Activated CD8-positive, alpha-beta T cell treated with anti-CD3 and anti-CD28 coated beads for 36 hours (primary cell): Measurements from ENCODE around the gene FLOT1. TPM values are rescaled to one million over a fixed set of nuclear protein-coding genes. Genes with fewer than 3 reads are reported as not detected.
"Not testable (repeated sequence)": the region's sequence is repeated elsewhere in the genome, so short reads cannot be mapped to it uniquely, and the experiment has no call there.

ENCODE experiments used
- ATAC-seq: fragments of 200-7000 bp; cut with Tn5 transposase; one replicate; pipeline ENCODE4 v1.10.0; 2021; ENCODE audit warnings: mild to moderate bottlenecking, moderate library complexity
- CTCF ChIA-PET: fragments of 350-600 bp; sonication (Branson Sonifier 250); formaldehyde crosslinking; loops from one replicate; lab custom pipeline; 2021; ENCODE audit warnings: antibody characterized with exemption; lab: Charles Lee
- POLR2A ChIA-PET: fragments of 350-600 bp; sonication (Branson Sonifier 250); formaldehyde crosslinking; loops from one replicate; lab custom pipeline; 2021; ENCODE audit warnings: antibody characterized with exemption; lab: Charles Lee
- DNase-seq: peaks from one replicate; pipeline ENCODE4 v3.0.0-alpha.2; 2020
- H3K27ac Mint-ChIP-seq: one replicate; pipeline ENCODE4 v1.8.0; 2021; ENCODE audit warnings: mild to moderate bottlenecking, mixed read lengths
- H3K27me3 Mint-ChIP-seq: one replicate; pipeline ENCODE4 v1.8.0; 2021; ENCODE audit warnings: mixed read lengths
- H3K36me3 Mint-ChIP-seq: one replicate; pipeline ENCODE4 v1.8.0; 2021; ENCODE audit warnings: low read depth, mixed read lengths
- H3K4me1 Mint-ChIP-seq: one replicate; pipeline ENCODE4 v1.8.0; 2021; ENCODE audit warnings: low read depth, mixed read lengths
- H3K4me3 Mint-ChIP-seq: one replicate; pipeline ENCODE4 v1.8.0; 2021; ENCODE audit warnings: mild to moderate bottlenecking, moderate library complexity, mixed read lengths
- H3K9me3 Mint-ChIP-seq: one replicate; pipeline ENCODE4 v1.8.0; 2021; ENCODE audit warnings: mixed read lengths
- intact Hi-C: fragments of 100-400 bp; cut with micrococcal nuclease; formaldehyde crosslinking; loops from one replicate; pipeline ENCODE4 v1.10.0; 2022
- total RNA-seq, 2 experiments: library from RNA; stranded (reverse); gene quantifications; one replicate each; pipeline ENCODE4 v1.2.3, GENCODE V29; 2021
- TF ChIP-seq, protein P1 (sequence below): fragments of 200-600 bp; IDR thresholded peaks from one replicate; pipeline ENCODE4 v1.8.0; 2022; ENCODE audit warnings: antibody characterized with exemption, mild to moderate bottlenecking

Gene FLOT1
- total RNA-seq, 2 experiments from 2014 or later: 135 TPM

- intact Hi-C loops, H3K27me3 Mint-ChIP-seq, H3K9me3 Mint-ChIP-seq, DNase-seq, ATAC-seq: not testable (repeated sequence)
- H3K36me3 Mint-ChIP-seq: peaks cover 68% of the 10 kb centered on the region
- H3K27ac Mint-ChIP-seq: peak overlapping the region; percentile 100
- H3K4me3 Mint-ChIP-seq: peak overlapping the region; percentile 80
- CTCF ChIA-PET: interaction anchor here (0.6 to 25.8 kb wide), 22 partner anchors 7 to 356 kb away, joined by 3 to 704 read pairs (median 4); partner anchors contain the start of genes DHX16, MRPS18B, NRM and PPP1R10
- H3K4me1 Mint-ChIP-seq: peaks cover 44% of the 10 kb centered on the region
- POLR2A ChIA-PET: interaction anchor here (0.6 to 22.1 kb wide), 15 partner anchors 10 to 161 kb away, joined by 3 to 500 read pairs (median 6); partner anchors contain the start of genes DDR1, DHX16, FLOT1 and IER3
Observed at GRCh38 chr6:30723159-30723842, 19.2 kb downstream of the FLOT1 start.

DNA sequence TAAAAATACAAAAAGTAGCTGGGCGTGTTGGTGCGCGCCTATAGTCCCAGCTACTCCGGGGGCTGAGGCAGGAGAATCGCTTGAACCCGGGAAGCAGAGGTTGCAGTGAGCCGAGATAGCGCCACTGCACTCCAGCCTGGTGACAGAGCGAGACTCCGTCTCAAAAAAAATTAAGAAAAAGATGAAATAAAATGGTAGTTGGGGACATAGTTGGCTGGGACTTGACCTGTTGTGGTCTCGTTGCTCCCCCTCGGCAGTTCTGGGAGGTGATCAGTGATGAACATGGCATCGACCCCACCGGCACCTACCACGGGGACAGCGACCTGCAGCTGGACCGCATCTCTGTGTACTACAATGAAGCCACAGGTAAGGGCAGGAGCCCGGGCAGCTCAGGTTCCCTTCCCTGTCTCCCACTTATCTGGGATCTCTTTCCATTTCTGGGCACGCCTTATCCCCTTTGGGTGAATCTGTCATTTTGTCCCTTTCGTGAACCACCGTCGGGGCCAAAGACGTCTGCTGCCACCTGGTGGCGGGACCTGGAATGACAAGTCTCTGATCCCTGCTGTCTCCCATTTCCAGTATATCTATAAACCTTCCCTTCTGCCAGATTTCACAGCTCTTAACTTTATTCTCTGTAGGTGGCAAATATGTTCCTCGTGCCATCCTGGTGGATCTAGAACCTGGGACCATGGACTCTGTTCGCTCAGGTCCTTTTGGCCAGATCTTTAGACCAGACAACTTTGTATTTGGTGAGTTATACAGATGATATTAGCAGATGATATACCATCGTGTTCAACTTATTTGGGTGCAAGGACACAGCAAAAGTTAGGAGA lies 20.0 kb downstream of the FLOT1 start:
- CTCF ChIA-PET: interaction anchor here (0.6 to 25.8 kb wide), 30 partner anchors 8 to 365 kb away, joined by 3 to 704 read pairs (median 4); partner anchors contain the start of genes DHX16, MRPS18B, NRM and PPP1R10
- peak; percentile 90 for DNase-seq

DNA sequence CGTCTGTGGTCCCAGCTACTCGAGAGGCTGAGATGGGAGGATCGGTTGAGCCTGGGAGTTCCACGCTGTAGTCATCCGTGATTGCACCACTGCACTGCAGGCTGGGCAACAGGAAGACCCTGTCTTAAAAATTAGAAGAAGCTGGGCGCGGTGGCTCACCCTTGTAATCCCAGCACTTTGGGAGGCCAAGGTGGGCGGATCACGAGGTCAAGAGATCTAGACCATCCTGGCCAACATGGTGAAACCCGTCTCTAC lies 20.5 kb downstream of the FLOT1 start:
- ATAC-seq, H3K27me3 Mint-ChIP-seq, H3K9me3 Mint-ChIP-seq, intact Hi-C loops, DNase-seq: not testable (repeated sequence)
- Mint-ChIP-seq H3K27ac (peak overlapping the region; percentile 100), H3K36me3 (peaks cover 65% of the 10 kb centered on the region), H3K4me1 (peaks cover 44% of the 10 kb centered on the region), H3K4me3 (peak overlapping the region; percentile 80)
- ChIA-PET CTCF (interaction anchor here (0.7 to 25.8 kb wide), 24 partner anchors 8 to 365 kb away, joined by 3 to 704 read pairs (median 4); partner anchors contain the start of genes DHX16, MRPS18B, NRM and PPP1R10), POLR2A (interaction anchor here (0.8 to 22.1 kb wide), 21 partner anchors 10 to 357 kb away, joined by 3 to 500 read pairs (median 4); partner anchors contain the start of genes DDR1, DHX16, FLOT1 and IER3)

More for the DNA sequence above, 20.0 kb downstream of the FLOT1 start:
- Mint-ChIP-seq H3K27ac (peak overlapping the region; percentile 100), H3K36me3 (peaks cover 64% of the 10 kb centered on the region), H3K4me1 (peaks cover 43% of the 10 kb centered on the region), H3K9me3 (no peaks in the 10 kb centered on the region), H3K27me3 (no peaks in the 10 kb centered on the region), H3K4me3 (peak overlapping the region; percentile 80)
- TF ChIP-seq, protein P1, sequence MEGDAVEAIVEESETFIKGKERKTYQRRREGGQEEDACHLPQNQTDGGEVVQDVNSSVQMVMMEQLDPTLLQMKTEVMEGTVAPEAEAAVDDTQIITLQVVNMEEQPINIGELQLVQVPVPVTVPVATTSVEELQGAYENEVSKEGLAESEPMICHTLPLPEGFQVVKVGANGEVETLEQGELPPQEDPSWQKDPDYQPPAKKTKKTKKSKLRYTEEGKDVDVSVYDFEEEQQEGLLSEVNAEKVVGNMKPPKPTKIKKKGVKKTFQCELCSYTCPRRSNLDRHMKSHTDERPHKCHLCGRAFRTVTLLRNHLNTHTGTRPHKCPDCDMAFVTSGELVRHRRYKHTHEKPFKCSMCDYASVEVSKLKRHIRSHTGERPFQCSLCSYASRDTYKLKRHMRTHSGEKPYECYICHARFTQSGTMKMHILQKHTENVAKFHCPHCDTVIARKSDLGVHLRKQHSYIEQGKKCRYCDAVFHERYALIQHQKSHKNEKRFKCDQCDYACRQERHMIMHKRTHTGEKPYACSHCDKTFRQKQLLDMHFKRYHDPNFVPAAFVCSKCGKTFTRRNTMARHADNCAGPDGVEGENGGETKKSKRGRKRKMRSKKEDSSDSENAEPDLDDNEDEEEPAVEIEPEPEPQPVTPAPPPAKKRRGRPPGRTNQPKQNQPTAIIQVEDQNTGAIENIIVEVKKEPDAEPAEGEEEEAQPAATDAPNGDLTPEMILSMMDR: peak; percentile 100
- no peak for ATAC-seq
- POLR2A ChIA-PET: interaction anchor here (0.8 to 22.1 kb wide), 24 partner anchors 9 to 357 kb away, joined by 3 to 500 read pairs (median 4); partner anchors contain the start of genes DDR1, DHX16, FLOT1 and IER3
- intact Hi-C loops: no loop called here

GRCh38 chr6:30721198-30722024 lies 21.1 kb downstream of the FLOT1 start:
- TF ChIP-seq, protein P1: no peak
- peak overlapping the region; percentile 100 for H3K27ac Mint-ChIP-seq
- ChIA-PET POLR2A (interaction anchor here (0.7 to 22.1 kb wide), 22 partner anchors 9 to 358 kb away, joined by 3 to 500 read pairs (median 4); partner anchors contain the start of genes DDR1, DHX16, FLOT1 and GNL1), CTCF (interaction anchor here (1.1 to 25.8 kb wide), 16 partner anchors 9 to 366 kb away, joined by 3 to 704 read pairs (median 6); partner anchors contain the start of genes DHX16, MRPS18B, NRM and PPP1R10)
- intact Hi-C loops: loop anchor here (2.0 kb wide), 1 partner anchor 105 kb away; the partner anchor contains the start of genes MRPS18B and PPP1R10
- H3K4me3 Mint-ChIP-seq: peak overlapping the region; percentile 80
- peak; percentile 96 for DNase-seq
- peaks cover 67% of the 10 kb centered on the region for H3K36me3 Mint-ChIP-seq
- ATAC-seq: peak; percentile 25
- H3K9me3 Mint-ChIP-seq: no peaks in the 10 kb centered on the region
- no peaks in the 10 kb centered on the region for H3K27me3 Mint-ChIP-seq
- H3K4me1 Mint-ChIP-seq: peaks cover 46% of the 10 kb centered on the region

DNA sequence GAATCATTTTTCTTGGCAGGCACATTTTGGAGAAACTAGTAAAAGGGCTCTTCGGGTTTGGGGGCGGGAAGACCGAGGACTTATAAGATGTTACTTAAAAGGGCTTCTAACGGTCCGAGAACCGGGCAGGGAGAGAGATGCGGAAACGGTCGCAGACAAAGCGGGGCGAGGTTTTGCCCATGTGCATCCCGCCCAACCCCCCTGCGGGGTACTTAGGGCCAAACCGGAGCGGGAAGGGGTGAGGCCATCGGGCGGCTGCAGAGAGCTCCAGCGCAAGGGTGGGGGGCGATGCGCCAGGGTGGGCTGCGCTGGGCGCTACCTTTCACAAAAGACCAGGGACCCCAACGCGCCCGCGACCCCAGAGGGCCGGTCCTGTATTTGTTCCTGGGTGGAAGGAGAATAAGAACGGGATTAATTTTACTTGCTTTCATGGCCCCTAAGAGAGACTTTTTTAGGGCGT lies 21.7 kb downstream of the FLOT1 start:
- H3K27me3 Mint-ChIP-seq: no peaks in the 10 kb centered on the region
- peaks cover 69% of the 10 kb centered on the region for H3K36me3 Mint-ChIP-seq
- H3K27ac Mint-ChIP-seq: peak overlapping the region; percentile 100
- peaks cover 49% of the 10 kb centered on the region for H3K4me1 Mint-ChIP-seq
- CTCF ChIA-PET: interaction anchor here (1.6 to 25.8 kb wide), 5 partner anchors 10 to 106 kb away, joined by 6 to 704 read pairs (median 54); partner anchors contain the start of genes DHX16 and NRM
- POLR2A ChIA-PET: interaction anchor here (0.6 to 22.1 kb wide), 11 partner anchors 13 to 164 kb away, joined by 3 to 500 read pairs (median 14); partner anchors contain the start of genes DDR1, DHX16, GNL1 and IER3
- DNase-seq (peak; percentile 83), ATAC-seq (no peak)
- intact Hi-C loops: loop anchor here (2.0 kb wide), 1 partner anchor 104 kb away; the partner anchor contains the start of genes MRPS18B and PPP1R10
- peak overlapping the region; percentile 80 for H3K4me3 Mint-ChIP-seq
- no peaks in the 10 kb centered on the region for H3K9me3 Mint-ChIP-seq
- TF ChIP-seq, protein P1: no peak
